OCI-LY3 (cell line): ENCODE measurements around the gene CHRD.

Experiments used
- CTCF ChIP-seq: fragments of 200-600, 300-600 bp; sonication (generic); IDR thresholded peaks from 2 replicates; pipeline ENCODE4 v1.5.1; 2014; ENCODE audit warnings: antibody characterized with exemption, low read length, low read depth
- EZH2phosphoT487 ChIP-seq: fragments of 200-600 bp; shearing (Covaris generic); IDR thresholded peaks from 2 replicates; pipeline ENCODE4 v1.6.1; 2018; ENCODE audit warnings: antibody characterized with exemption, mixed run types, low read depth

GRCh38 chr3:184333190-184333589 is 46.7 kb upstream of the CHRD start:
- TF ChIP-seq CTCF (no peak), EZH2phosphoT487 (no peak)
